HepG2 (cell line): ENCODE measurements around the gene PHF10. TPM values are rescaled to one million over a fixed set of nuclear protein-coding genes. Genes with fewer than 3 reads are reported as not detected.

ENCODE experiments used
- BHLHE40 ChIP-seq: IDR thresholded peaks from 2 replicates; pipeline ENCODE4 v1.6.1; 2011; ENCODE audit warnings: low read length, improper control_type of control experiment
- CREB1 ChIP-seq, 2 experiments: fragments of 450-650 bp in 1 of 2; IDR thresholded peaks; 2 replicates each; pipeline ENCODE4 v1.6.1; 2016 to 2017; ENCODE audit warnings: control low read depth in 1 of 2, mild to moderate bottlenecking in 1 of 2, missing compliant biosample characterization in 1 of 2, missing genetic modification characterization in 1 of 2
- DNMT3B ChIP-seq: conservative IDR thresholded peaks from 2 replicates; pipeline ENCODE4 v1.6.1; 2016; ENCODE audit warnings: missing biosample characterization, control low read depth
- FOXA3 ChIP-seq: IDR thresholded peaks from 2 replicates; pipeline ENCODE4 v1.6.1; 2016; ENCODE audit warnings: missing genetic modification reagents, missing compliant biosample characterization
- HNRNPL ChIP-seq: fragments of 200-400 bp; formaldehyde crosslinking; IDR thresholded peaks from 2 replicates; pipeline ENCODE4 v1.6.1; 2017; ENCODE audit warnings: mild to moderate bottlenecking, low read depth, low read length
- HOXA7 ChIP-seq: sonication (generic); formaldehyde crosslinking; IDR thresholded peaks from 2 replicates; pipeline ENCODE4 v1.8.1; 2022; ENCODE audit warnings: mild to moderate bottlenecking, missing genetic modification reagents, moderate library complexity
- KMT2B ChIP-seq: IDR thresholded peaks from 2 replicates; pipeline ENCODE4 v1.6.1; 2016; ENCODE audit warnings: missing genetic modification reagents, missing compliant biosample characterization
- LCORL ChIP-seq, 2 experiments: fragments of 450-650 bp in 1 of 2; sonication (generic) in 1 of 2; formaldehyde crosslinking in 1 of 2; IDR thresholded peaks; 2 replicates each; pipeline versions ENCODE4 v1.5.0 to v1.6.1; 2017 to 2020; ENCODE audit warnings: antibody characterized with exemption in 1 of 2, missing genetic modification reagents in 1 of 2
- MIXL1 ChIP-seq: IDR thresholded peaks from 2 replicates; pipeline ENCODE4 v1.6.1; 2016
- RBM22 ChIP-seq: fragments of 200-400 bp; formaldehyde crosslinking; optimal IDR thresholded peaks from 2 replicates; pipeline ENCODE3; 2017; ENCODE audit warnings: mild to moderate bottlenecking, low read length, moderate library complexity
- RBM39 ChIP-seq: fragments of 200-400 bp; formaldehyde crosslinking; IDR thresholded peaks from one replicate; pipeline ENCODE4 v1.6.1; 2018; ENCODE audit warnings: antibody characterized with exemption, mild to moderate bottlenecking, low read depth, low read length; ENCODE audit not compliant: poor library complexity, severe bottlenecking
- SRSF4 ChIP-seq: fragments of 200-400 bp; formaldehyde crosslinking; IDR thresholded peaks from one replicate; pipeline ENCODE4 v1.6.1; 2018; ENCODE audit warnings: mild to moderate bottlenecking, low read depth, low read length, moderate library complexity; ENCODE audit not compliant: poor library complexity, severe bottlenecking
- STAG1 ChIP-seq: sonication (generic); formaldehyde crosslinking; IDR thresholded peaks from 2 replicates; pipeline ENCODE4 v1.4.0; 2020; ENCODE audit warnings: missing genetic modification reagents
- ZNF30 ChIP-seq: sonication (generic); formaldehyde crosslinking; IDR thresholded peaks from 2 replicates; pipeline ENCODE4 v1.5.0; 2020; ENCODE audit warnings: mild to moderate bottlenecking, missing genetic modification reagents
- ZNF335 ChIP-seq: sonication (generic); formaldehyde crosslinking; IDR thresholded peaks from 2 replicates; pipeline ENCODE4 v1.4.0; 2020; ENCODE audit warnings: missing genetic modification reagents
- polyA plus RNA-seq, 8 experiments: library from polyadenylated mRNA; depleted of rRNA in 3 of 8; stranded (reverse) in 7 of 8; unstranded in 1 of 8; fragments of >200 nt; fragmentation: Illumina TruSeq in 4 of 8; extraction: Trizol in 4 of 8; gene quantifications; 2 replicates each; pipeline versions ENCODE4 v1.2.1 to v1.2.3, GENCODE V29; 2011 to 2016; ENCODE audit warnings: low read depth in 4 of 8, missing spikeins in 1 of 8, mixed read lengths in 1 of 8; ENCODE audit not compliant: insufficient read depth in 1 of 8
- total RNA-seq, 5 experiments: library from RNA; depleted of rRNA; stranded (reverse); fragments of >200 nt; fragmentation: Illumina TruSeq; extraction: Trizol; gene quantifications; 2 replicates each; pipeline ENCODE4 v1.2.3, GENCODE V29; 2016; ENCODE audit warnings: low read depth in 1 of 5
- TF ChIP-seq, protein P1 (sequence below): IDR thresholded peaks from 2 replicates; pipeline ENCODE4 v1.6.1; 2012; ENCODE audit warnings: low read length, improper control_type of control experiment
- TF ChIP-seq, protein P2 (sequence below): sonication (generic); formaldehyde crosslinking; IDR thresholded peaks from 2 replicates; pipeline ENCODE4 v1.5.1; 2020; ENCODE audit warnings: mild to moderate bottlenecking, missing genetic modification reagents, moderate library complexity
- TF ChIP-seq, protein P3 (sequence below): sonication (generic); formaldehyde crosslinking; IDR thresholded peaks from 2 replicates; pipeline ENCODE4 v1.8.0; 2022; ENCODE audit warnings: missing genetic modification reagents, mild to moderate bottlenecking, moderate library complexity, borderline replicate concordance
- TF ChIP-seq, protein P4 (sequence below): sonication (generic); formaldehyde crosslinking; IDR thresholded peaks from 2 replicates; pipeline ENCODE4 v1.8.0; 2022; ENCODE audit warnings: mild to moderate bottlenecking, missing genetic modification reagents, moderate library complexity

PHF10 gene
- total and polyA plus RNA-seq, 2 of the 13 experiments (the other 11 are each of a cell fraction or from before 2014, with no cell fraction given) = 42.1 to 84.1 TPM

DNA sequence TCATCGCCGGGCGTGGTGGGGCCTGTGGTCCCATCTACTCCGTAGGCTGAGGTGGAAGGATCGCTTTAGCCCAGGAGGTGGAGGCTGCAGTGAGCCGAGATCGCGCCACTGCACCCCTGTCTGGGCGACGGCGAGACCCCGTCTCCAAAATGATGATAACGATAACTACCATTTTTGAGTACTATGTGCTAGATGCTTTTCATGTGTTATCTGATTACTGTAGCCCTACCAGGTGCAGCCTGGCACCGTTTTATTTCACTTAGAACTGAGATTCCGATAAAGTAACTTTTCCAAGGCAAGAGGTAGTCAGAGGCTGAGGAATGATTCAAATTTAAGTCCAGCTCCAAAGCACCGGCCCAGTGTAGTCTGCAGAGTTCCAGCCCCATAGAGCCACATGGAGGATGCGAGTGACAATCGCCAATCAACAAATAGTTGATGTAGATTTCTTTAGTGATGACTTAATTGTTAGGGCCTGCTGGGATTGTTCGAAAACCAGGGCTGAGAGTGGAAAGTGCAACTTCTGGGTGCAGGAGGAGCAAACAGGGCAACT, 27.8 kb upstream of the PHF10 start (continued):
- TF ChIP-seq, protein P1, sequence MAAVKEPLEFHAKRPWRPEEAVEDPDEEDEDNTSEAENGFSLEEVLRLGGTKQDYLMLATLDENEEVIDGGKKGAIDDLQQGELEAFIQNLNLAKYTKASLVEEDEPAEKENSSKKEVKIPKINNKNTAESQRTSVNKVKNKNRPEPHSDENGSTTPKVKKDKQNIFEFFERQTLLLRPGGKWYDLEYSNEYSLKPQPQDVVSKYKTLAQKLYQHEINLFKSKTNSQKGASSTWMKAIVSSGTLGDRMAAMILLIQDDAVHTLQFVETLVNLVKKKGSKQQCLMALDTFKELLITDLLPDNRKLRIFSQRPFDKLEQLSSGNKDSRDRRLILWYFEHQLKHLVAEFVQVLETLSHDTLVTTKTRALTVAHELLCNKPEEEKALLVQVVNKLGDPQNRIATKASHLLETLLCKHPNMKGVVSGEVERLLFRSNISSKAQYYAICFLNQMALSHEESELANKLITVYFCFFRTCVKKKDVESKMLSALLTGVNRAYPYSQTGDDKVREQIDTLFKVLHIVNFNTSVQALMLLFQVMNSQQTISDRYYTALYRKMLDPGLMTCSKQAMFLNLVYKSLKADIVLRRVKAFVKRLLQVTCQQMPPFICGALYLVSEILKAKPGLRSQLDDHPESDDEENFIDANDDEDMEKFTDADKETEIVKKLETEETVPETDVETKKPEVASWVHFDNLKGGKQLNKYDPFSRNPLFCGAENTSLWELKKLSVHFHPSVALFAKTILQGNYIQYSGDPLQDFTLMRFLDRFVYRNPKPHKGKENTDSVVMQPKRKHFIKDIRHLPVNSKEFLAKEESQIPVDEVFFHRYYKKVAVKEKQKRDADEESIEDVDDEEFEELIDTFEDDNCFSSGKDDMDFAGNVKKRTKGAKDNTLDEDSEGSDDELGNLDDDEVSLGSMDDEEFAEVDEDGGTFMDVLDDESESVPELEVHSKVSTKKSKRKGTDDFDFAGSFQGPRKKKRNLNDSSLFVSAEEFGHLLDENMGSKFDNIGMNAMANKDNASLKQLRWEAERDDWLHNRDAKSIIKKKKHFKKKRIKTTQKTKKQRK = no peak
- TF ChIP-seq MIXL1 (peak; percentile 11; the same call in 1 of the 2 replicates), FOXA3 (CRISPR knock-in tag) (no peak), HNRNPL (no peak), ZNF335 (CRISPR knock-in tag) (peak; percentile 52; the same call in 1 of the 2 replicates), ZNF30 (CRISPR knock-in tag) (0 out of 2 replicates have a peak, but pooled peaks have one; percentile 53), SRSF4 (no peak), BHLHE40 (no peak), RBM22 (no peak), KMT2B (no peak), RBM39 (peak; percentile 1), STAG1 (CRISPR knock-in tag) (no peak), HOXA7 (CRISPR knock-in tag) (0 out of 2 replicates have a peak, but pooled peaks have one; percentile 80), LCORL (IDR thresholded peaks at IDR 0.05) (no peak), LCORL (CRISPR knock-in tag; IDR thresholded peaks at IDR 0.05) (peak; percentile 4; the same call in 1 of the 2 replicates), DNMT3B (CRISPR knock-in tag) (no peak), CREB1 (IDR thresholded peaks at IDR 0.05) (no peak), CREB1 (CRISPR knock-in tag; IDR thresholded peaks at IDR 0.05) (peak; percentile 71)
- TF ChIP-seq, protein P2, sequence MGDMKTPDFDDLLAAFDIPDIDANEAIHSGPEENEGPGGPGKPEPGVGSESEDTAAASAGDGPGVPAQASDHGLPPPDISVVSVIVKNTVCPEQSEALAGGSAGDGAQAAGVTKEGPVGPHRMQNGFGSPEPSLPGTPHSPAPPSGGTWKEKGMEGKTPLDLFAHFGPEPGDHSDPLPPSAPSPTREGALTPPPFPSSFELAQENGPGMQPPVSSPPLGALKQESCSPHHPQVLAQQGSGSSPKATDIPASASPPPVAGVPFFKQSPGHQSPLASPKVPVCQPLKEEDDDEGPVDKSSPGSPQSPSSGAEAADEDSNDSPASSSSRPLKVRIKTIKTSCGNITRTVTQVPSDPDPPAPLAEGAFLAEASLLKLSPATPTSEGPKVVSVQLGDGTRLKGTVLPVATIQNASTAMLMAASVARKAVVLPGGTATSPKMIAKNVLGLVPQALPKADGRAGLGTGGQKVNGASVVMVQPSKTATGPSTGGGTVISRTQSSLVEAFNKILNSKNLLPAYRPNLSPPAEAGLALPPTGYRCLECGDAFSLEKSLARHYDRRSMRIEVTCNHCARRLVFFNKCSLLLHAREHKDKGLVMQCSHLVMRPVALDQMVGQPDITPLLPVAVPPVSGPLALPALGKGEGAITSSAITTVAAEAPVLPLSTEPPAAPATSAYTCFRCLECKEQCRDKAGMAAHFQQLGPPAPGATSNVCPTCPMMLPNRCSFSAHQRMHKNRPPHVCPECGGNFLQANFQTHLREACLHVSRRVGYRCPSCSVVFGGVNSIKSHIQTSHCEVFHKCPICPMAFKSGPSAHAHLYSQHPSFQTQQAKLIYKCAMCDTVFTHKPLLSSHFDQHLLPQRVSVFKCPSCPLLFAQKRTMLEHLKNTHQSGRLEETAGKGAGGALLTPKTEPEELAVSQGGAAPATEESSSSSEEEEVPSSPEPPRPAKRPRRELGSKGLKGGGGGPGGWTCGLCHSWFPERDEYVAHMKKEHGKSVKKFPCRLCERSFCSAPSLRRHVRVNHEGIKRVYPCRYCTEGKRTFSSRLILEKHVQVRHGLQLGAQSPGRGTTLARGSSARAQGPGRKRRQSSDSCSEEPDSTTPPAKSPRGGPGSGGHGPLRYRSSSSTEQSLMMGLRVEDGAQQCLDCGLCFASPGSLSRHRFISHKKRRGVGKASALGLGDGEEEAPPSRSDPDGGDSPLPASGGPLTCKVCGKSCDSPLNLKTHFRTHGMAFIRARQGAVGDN (CRISPR knock-in tag) = no peak
- TF ChIP-seq, protein P3, sequence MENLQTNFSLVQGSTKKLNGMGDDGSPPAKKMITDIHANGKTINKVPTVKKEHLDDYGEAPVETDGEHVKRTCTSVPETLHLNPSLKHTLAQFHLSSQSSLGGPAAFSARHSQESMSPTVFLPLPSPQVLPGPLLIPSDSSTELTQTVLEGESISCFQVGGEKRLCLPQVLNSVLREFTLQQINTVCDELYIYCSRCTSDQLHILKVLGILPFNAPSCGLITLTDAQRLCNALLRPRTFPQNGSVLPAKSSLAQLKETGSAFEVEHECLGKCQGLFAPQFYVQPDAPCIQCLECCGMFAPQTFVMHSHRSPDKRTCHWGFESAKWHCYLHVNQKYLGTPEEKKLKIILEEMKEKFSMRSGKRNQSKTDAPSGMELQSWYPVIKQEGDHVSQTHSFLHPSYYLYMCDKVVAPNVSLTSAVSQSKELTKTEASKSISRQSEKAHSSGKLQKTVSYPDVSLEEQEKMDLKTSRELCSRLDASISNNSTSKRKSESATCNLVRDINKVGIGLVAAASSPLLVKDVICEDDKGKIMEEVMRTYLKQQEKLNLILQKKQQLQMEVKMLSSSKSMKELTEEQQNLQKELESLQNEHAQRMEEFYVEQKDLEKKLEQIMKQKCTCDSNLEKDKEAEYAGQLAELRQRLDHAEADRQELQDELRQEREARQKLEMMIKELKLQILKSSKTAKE = peak; percentile 16; the same call in 1 of the 2 replicates
- TF ChIP-seq, protein P4, sequence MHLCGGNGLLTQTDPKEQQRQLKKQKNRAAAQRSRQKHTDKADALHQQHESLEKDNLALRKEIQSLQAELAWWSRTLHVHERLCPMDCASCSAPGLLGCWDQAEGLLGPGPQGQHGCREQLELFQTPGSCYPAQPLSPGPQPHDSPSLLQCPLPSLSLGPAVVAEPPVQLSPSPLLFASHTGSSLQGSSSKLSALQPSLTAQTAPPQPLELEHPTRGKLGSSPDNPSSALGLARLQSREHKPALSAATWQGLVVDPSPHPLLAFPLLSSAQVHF (CRISPR knock-in tag) = no peak
